OCI-LY1 (cell line): Measurements from ENCODE around the gene RAB24.

ENCODE experiments used
- CTCF ChIP-seq: fragments of 200-600 bp; sonication (generic), shearing (Covaris generic); IDR thresholded peaks from 2 replicates; pipeline ENCODE4 v1.5.1; 2017; ENCODE audit warnings: mild to moderate bottlenecking, antibody characterized with exemption, low read length, moderate library complexity, mixed read lengths
- EZH2 ChIP-seq: fragments of 200-600 bp; sonication (generic), shearing (Covaris generic); IDR thresholded peaks from 2 replicates; pipeline ENCODE4 v1.8.0; 2017; ENCODE audit warnings: borderline replicate concordance, mixed run types, mild to moderate bottlenecking, antibody characterized with exemption, low read length, moderate library complexity, mixed read lengths

DNA sequence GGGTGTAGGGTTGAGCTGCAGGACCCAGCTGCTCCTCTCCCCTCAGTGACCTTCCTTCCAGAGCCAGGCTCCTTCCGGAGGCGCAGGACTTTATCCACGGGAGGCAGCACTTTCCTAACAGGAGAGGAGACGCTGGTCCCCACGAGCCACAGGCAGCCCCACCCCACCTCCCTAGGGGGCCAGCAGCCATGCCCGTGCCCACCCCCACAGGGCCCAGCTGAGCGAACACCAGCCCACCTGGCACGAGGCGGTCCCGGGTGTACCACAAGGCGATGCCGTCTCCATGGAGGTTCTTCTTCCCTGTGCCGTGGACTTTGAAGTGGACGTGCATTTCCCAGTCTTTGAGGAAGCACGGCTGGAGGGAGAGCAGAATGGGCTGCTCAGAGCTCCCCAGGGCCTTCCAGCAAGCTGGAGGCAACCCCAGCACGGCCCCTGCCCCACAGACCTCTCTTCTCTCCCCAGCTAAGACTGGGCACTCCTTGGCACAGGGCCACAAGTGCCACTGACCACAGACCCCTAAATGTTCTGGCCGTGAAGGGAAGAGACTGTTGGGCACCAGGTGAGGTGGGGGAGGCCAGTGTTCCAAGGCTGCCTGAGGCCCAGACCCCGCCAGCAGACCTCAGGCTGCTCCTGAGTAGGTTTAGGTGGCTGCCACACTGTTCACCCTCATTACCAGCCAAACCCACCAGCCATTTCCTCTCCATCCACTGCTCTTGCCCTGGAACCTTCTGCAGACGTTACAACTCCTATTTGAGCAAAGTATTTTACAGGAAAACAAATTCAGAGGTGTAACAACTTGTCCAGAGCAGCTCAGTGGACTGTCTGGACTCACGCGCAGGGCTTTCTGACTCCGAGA is 35.0 kb upstream of the RAB24 start:
- TF ChIP-seq CTCF (no peak), EZH2 (no peak)
